Measurements from ENCODE around the gene APIP.

The APIP gene, protein sequence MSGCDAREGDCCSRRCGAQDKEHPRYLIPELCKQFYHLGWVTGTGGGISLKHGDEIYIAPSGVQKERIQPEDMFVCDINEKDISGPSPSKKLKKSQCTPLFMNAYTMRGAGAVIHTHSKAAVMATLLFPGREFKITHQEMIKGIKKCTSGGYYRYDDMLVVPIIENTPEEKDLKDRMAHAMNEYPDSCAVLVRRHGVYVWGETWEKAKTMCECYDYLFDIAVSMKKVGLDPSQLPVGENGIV

DNA sequence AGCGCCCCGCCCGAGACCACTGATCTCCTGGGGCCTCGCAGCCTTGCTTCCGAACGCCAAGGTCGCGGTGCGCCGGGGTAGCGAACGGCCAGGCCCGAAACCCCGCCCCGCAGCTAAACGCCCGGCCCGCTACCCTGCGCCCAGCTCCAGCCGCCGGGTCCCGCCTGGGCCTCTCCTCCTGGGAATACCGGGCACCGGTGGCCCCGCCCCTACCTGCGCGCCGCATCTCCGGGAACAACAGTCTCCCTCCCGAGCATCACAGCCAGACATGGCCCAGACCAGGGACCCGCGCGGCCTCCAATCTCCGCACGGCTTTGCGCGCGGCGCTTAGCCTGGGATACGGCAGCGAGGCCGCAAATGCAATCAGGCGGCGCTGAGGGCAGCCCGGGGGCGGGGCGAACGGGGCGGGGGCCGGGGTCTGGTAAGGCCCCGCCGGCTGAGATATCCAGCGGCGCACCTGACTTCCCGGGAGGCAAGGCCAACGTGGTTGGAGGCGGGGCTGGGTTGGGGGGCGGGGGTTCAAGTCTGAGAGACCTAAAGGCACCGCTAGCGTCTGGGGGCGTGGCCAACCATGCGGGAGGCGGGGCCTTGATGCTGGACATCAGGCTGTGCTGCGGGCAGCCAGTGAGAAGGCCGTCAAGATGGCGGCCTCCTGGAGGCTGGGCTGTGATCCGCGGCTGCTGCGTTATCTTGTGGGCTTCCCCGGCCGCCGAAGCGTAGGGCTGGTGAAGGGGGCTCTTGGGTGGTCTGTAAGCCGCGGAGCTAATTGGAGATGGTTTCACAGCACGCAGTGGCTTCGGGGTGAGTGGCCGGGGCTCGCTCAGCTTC is at the start of gene APIP, which contains the start of gene PDHX:
Gene APIP, minus strand, starts transcription at position 365 of the 828 bp plus-strand sequence. Its CDS starts 95 bp downstream, at position 270.
Gene PDHX, plus strand, starts transcription at position 604 of the 828 bp plus-strand sequence. Its CDS starts 38 bp downstream, at position 642.
- peak; percentile 99 for DNase-seq

DNA sequence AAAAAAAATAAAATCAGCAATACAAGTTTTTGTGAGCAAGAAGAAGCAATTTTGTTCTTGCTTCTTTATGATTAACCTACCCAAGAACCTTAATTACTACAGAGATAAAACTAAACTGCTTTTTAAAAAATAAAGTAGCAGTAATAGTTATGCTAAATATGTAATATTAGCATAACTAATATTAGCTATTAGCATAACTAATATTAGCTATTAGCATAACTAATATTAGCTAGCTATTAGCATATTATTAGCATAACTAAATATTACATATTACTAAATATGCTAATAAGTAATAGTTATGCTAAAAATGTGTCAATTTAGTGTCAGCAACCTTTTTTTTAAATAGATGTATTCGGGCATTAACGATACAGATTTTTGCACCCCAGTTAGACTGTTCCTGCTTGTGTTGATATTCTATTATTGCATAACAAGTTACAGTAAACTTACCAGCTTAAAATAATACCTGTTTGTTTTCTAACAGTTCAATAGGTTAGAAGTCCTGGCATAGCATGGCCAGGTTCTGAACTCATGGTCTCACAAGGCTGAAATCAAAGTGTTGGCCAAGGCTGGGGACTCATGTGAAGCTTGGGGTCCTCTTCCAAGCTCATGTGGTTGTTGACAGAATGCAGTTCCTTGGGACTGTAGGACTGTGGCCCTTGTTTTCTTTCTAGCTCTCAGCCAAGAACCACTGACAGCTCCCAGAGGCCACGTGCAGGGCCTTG is 48.6 kb upstream of the APIP start:
- no peak for DNase-seq

DNA sequence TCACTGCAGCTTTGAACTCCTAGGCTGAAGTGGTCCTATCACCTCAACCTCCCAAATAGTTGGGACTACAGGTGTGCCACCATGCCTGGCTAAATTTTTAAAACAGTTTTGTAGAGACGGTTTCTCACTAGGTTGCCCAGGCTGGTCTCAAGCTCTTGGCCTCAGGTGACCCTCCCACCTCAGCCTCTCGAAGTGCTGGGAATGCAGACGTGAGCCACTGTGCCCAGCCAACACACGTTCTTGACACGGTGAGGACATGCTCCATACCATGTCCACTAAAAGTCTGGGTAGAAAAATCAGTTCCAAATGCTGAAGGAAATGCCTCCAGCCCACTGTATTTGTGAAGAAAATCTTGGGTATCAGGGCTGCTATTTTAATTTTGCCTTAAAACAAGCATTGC is 47.2 kb upstream of the APIP start:
- DNase-seq, result no peak

DNA sequence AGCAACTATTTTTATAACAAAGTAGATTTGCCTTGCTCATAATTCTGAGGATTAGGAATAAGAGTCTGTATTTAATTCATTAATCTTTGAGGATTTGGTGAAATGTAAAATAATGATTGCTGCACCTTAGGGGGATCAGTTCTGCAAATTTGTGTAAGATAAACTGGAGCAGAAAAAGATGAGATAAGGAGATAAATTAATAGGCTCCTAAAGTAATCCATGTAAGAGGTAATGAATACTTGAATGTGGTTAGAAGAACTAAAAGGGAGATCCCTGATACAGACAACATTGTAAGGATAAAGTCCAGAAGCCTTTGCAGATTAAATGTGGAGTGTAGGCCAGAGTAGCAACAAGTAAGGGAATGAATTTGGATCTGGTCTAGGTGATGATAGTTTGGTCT is 45.9 kb upstream of the APIP start:
- DNase-seq, result no peak

DNA sequence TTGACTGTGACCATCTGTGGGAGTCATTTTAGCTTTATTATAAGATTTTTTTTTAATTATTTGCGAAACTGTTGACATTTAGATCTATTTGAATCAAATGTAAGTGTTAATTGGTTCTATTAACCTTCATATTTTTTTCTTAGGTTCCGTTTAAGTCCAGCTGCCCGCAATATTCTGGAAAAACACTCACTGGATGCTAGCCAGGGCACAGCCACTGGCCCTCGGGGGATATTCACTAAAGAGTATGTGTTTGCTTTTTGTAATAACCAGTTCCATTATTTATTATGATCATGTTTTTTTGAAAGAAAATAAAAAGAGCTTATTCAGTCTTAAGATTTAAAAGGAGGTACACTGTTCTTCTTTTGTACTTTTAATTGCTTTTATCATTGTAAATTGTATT is 44.1 kb upstream of the APIP start:
- DNase-seq, result no peak

DNA sequence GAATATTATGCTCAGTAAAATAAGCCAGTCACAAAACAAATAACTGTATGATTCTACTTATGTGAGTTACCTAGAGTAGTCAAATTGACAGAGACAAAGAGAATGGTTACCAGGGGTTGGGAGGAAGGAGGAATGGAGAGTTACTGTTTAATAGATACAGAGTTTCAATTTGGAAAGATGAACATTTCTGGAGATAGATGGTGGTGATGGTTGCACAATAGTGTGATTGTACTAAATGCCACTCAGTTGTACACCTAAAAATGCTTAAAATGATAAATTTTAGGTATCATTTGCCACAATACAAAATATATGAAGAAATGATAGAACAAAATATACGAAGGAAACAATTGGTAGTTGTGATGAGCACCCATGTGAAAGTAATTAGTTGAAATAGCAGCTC is 43.6 kb upstream of the APIP start:
- DNase-seq, result no peak

DNA sequence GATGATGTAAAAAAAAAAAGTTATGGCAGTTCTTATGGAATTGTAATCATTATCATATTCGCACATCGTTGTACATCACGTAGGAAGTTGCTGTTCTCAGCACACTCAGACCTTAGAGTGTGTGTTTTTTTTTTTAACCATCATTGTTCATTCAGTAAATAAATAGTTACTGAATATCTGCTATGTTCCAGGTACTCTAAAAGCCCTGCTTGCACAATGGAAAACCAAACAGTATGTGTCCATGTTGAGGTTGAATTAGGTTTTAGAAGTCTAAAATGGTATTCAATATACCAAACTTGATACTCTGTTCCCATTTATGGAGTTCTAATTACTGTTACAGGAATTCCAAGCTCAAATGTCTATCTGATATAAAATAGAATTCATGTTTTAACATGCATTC is 41.4 kb upstream of the APIP start:
- DNase-seq, result no peak

DNA sequence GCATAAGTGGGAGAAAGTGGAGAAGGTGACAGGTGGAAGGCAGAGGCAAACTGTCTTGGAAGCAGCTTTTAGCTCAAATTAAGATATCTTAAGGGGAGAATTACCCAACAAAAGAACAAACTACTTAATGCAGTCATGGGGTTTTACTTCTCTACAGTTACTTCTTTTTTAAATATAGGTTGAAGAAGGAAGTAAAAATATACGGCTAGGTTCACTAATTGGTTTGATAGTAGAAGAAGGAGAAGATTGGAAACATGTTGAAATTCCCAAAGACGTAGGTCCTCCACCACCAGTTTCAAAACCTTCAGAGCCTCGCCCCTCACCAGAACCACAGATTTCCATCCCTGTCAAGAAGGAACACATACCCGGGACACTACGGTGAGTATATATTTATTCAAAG is 41.0 kb upstream of the APIP start:
- no peak for DNase-seq

DNA sequence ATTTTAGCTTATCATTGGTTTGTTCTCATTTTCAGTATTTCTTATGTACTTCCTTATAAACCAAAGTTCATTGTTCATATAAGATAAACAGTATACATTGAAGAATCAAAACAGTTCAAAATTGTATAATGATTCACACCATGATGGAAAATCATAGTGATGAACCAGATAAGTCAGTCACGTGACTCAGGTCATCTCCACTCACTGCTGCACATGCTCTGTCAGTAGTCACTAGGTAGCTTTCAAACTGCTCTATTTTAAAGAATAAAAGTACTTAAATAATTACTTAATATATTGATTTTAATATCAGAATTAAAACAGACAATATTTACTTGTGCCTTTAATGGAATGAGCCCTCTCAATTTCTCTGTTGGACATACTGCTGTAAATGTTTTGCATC is 37.8 kb upstream of the APIP start:
- no peak for DNase-seq

DNA sequence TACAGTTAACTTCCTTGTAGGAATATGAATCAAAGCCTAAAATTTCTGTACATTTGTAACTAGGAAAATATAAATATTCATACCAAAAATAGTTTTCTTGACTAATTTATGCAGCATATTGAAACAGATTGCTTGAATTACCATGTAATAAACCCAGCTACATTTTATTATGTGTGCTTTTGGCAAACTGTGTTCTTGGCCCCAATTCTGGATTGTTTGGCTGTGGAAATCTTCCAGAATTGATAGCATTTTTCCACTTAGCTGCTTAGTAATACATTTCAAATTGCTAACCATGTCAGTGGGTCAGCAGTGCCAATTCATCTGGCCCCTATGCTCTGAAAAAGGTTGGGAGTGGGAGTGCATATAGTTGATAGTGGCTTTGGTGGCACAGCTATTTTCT is 32.5 kb upstream of the APIP start:
- peak; percentile 63 for DNase-seq

DNA sequence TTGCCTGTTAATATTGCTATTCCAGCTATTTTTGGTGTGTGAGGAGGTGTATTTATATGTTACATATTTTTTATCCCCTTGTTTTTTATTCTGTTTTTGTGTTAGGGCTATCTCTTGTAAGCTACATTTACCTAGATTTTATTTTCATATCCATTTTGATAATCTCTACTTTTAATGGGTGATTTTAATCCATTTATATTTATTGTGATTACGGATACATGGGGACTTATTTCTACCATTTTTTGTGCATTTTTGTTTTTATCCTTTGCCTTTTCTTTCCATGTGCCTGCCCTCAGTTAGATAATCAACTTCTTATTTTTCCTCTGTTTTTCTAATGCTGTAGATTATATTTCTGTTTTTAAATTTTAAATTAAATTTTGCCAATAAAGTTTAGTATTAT is 28.5 kb upstream of the APIP start:
- DNase-seq, result no peak

DNA sequence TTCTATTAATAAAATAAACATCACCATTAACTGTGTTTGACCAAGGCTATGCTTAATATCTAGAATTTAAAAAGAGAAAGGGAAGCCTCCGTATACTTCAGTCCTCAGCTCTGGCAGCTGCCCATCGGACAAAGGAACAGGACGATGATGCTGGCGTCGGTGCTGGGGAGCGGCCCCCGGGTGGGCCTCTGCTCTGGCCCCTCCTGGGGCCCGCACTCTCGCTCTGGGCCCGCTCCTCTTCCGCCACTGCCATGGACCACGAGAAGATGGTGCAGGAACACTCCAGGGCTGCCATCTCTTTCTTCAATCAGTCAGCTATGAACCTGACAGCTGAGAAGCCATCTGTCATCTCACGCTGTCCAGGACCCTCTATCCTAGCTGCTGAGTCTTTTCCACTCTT is 25.5 kb upstream of the APIP start:
- no peak for DNase-seq

DNA sequence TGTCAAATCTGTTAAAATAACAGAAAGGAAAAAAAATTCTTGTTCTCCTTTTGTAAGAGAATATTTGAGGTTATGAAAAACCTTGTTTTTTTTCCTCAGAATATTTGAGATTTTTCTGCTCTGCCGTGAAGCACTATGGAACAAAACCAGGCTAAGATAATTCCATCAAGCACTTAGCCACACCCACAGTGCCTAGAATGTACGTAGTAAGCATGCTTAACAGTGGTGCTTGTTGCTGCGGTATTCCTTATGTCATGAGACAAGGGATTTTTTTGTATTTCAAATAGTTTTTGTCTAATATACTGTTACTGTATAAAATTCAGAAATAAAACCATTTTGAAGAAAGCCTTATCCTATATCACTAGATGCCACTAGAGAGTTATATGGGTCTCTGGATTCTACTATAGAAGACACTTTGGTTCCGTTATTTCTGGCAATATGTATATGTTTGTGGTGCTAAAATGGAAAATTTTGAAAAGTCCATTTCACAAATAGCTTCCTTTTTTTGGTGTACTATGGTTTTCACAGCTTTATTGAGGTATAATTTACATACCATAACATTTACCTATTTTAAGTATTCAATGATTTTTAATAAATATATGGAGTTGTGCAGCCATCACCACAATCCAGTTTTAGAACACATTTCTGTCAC is 24.0 kb upstream of the APIP start:
- DNase-seq, result no peak

DNA sequence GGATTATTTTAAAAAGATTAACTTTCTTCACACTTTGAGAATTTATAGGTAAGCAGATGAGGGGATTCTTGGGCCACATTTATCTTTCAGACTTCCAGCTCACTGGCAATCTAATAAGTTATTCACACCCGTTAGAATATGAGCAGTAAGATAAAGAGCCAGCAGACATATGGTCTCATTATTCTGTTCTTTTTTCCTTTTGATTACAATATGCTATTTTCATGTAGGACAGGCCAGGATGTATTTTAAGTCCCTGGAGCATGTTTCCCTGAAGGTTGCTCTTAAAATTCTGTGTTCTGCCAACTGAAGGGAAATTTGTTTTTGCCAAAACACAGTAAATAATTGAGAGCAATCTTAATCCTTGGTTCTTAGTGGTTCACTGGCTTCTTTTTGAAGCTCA is 22.4 kb upstream of the APIP start:
- DNase-seq, result no peak

DNA sequence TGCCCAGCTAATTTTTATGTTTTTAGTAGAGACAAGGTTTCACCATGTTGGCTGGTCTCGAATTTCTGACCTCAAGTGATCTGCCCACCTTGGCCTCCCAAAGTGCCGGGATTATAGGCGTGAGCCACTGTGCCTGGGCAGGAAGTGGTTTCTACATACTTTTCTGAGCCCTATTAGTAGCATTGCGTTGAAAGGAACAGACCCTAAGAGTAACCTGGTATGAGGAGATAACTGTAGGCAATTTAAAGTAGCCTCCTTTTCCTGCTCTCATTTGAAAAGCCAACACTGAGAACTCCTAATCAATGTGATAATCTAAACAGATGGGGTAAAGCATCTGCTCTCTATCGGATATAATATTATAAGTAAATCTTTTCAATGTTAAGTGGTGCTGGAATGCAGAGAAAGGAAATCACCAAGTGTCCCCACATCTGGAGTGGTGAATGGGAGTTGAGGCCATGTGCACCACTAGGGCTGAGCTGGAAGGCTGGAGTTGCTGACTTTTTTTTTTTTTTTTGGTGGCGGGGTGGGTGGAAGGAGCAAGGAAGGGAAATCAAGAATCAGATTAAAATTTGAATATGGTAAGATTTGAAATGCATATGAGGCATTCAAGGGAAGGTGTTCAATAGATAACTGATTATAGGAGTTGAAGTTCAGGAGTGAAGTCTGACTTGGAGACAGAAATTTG is 20.9 kb upstream of the APIP start:
- DNase-seq, result no peak

DNA sequence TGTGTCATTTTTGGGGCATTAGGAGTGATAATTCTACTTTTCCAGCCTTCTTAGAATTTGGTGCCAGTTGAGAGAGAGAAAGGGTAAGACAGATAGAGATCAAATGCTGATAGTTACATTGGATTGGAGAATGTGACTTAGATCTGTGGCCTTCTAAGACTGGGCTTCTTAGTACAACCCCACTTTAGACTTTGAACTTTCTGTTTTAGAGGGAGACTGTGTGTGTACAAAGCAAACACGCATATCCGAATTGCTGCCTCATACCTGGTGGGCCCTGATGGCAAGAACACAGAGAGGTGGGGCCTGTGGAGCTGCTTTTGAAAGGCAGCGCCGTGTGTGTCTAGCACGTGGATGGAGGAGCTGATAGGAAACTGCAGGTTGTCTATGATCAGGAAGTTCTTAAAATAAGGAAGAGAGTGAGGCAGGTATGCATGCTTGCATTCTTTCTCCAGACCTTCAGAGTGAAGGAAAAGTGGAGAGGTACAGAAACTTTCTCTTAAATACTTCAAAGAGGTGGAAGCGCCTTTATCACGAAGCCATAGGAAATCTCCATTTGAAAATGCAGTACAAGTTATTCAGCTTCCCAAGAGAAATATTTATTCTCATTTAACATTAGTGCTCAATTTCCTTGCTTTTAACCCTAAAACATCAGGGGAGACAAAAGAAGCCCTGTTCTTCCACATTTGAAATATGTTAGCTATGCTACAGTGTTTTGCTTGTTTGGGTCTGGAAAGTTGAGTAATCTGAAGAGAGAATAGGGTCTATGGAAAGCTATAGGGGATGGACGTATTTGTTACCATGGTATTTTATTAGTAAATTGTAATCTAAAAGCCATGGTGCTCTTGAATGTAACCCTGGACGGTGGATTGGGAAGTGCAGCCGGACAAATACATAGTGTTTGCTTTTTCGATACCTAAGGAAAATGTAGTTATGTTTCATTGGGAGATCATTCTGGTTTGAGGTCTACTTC is 13.9 kb upstream of the APIP start:
- no peak for DNase-seq

DNA sequence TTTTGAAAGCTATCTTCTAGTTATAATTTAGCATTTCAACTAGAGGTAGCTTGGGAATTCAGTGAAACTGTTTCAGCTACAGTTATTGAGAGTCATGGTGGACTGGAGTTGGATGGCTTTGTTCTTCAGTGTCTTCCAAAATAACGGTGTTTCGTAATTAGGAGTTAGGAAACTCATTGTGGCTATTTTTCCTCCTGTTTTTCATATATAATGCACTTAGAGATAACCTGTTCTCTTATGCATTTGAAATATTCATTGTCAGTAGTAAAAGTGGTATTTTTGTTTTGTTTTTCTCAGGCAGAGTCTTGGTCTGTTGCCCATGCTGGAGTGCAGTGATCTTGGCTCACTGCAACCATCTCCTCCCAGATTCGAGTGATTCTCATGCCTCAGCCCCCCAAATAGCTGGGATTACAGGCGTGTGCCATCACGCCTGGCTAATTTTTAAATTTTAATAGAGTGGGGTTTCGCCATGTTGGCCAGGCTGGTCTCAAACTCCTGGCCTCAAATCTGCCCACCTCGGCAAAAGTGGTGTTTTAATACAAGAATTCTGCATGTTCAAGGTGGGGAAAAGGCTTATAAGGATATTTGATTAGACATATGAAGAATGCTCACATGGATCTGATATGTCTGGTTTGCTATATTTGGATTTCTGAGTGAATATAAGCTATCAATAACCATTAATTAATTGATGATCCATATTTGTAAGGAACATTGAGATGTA is 12.9 kb upstream of the APIP start:
- DNase-seq, result no peak

DNA sequence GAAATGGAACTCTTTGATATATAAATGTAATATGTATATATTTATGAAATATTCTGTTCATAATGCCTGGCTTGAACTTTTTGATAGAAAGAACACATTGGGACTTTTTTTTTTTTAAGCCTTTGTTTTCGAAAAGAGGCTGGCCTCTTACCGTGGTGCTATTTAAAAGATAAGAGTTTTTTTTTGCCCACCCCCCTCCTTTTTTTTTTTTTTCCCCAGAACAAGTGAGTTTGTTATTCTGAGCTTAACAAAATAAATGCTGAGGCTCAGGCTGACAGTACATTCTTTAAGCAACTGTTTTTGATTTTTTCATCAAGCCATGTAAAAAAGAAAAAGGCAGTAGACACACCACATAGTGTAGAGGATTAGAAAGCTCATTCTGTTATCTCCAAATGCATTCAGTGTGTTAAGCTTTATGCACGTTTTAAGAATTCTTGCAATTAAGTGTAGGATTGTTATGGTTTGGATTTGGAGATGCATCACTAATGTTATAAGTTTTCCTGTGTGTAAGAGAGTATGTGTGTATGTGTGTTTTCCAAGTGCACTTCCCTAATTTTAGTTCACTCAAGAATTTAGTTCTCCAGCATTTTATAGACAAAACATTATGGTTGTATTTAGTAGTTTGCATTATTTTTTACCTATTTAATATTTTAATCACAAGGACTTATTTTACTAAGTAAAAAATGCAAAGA is 12.2 kb upstream of the APIP start:
- peak; percentile 15 for DNase-seq

DNA sequence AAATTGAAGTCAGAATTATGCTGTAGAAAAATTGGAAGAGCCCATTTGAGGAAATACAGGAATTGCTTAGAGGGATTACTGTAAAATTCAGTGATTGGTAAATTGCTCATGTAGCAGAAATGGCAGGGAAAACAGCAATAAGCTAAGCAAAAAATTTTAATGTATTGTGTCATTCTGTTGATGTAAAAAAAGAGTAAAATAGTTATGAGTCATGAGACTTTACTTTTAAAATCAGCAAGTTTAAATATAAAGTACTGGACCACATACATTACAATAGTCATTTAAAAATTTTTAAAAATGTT is 10.6 kb upstream of the APIP start:
- DNase-seq, result no peak
